Muscle layer of duodenum (tissue), 2 donors: ENCODE measurements around the gene DCT.

Experiments used
- H3K27ac ChIP-seq: one replicate; pipeline ENCODE4 v1.7.0; 2013; ENCODE audit warnings: mild to moderate bottlenecking, low read length
- H3K27me3 ChIP-seq: one replicate; pipeline ENCODE4 v1.7.0; 2013; ENCODE audit warnings: low read depth, mild to moderate bottlenecking, control low read depth, low read length
- H3K36me3 ChIP-seq, 2 donors: one replicate each; pipeline ENCODE4 v1.7.0; 2013; ENCODE audit warnings: low read length in 2 of 2, control low read depth in 1 of 2, mild to moderate bottlenecking in 1 of 2; ENCODE audit not compliant: insufficient read depth in 2 of 2, control insufficient read depth in 1 of 2
- H3K4me1 ChIP-seq, 2 donors: one replicate each; pipeline ENCODE4 v1.7.0; 2013; ENCODE audit warnings: low read length in 2 of 2, mild to moderate bottlenecking in 2 of 2, control low read depth in 1 of 2, moderate library complexity in 1 of 2; ENCODE audit not compliant: insufficient read depth in 2 of 2, control insufficient read depth in 1 of 2
- H3K4me3 ChIP-seq, 2 donors: one replicate each; pipeline ENCODE4 v1.7.0; 2013; ENCODE audit warnings: low read length in 2 of 2, low read depth in 1 of 2, mild to moderate bottlenecking in 1 of 2
- H3K9me3 ChIP-seq, 2 donors: one replicate each; pipeline ENCODE4 v1.7.0; 2013; ENCODE audit warnings: low read length in 2 of 2, control low read depth in 1 of 2, mild to moderate bottlenecking in 1 of 2; ENCODE audit not compliant: control insufficient read depth in 1 of 2
- donor health status: healthy.

Gene DCT

GRCh38 chr13:94454906-94455305 is 24.6 kb downstream of the DCT start:
- H3K4me3 ChIP-seq = no peak overlapping the region
- H3K27ac ChIP-seq = no peak overlapping the region
- no peaks in the 10 kb centered on the region for H3K27me3 ChIP-seq
- H3K4me1 ChIP-seq = no peaks in the 10 kb centered on the region
- H3K9me3 ChIP-seq = no peaks in the 10 kb centered on the region
- no peaks in the 10 kb centered on the region for H3K36me3 ChIP-seq

- no peaks in the 10 kb centered on the region for H3K4me1 ChIP-seq
- H3K9me3 ChIP-seq = no peaks in the 10 kb centered on the region
- H3K27me3 ChIP-seq = no peaks in the 10 kb centered on the region
- H3K4me3 ChIP-seq = no peak overlapping the region
- no peak overlapping the region for H3K27ac ChIP-seq
- no peaks in the 10 kb centered on the region for H3K36me3 ChIP-seq
Measured at GRCh38 chr13:94454334-94454733, 25.1 kb downstream of the DCT start.

DNA sequence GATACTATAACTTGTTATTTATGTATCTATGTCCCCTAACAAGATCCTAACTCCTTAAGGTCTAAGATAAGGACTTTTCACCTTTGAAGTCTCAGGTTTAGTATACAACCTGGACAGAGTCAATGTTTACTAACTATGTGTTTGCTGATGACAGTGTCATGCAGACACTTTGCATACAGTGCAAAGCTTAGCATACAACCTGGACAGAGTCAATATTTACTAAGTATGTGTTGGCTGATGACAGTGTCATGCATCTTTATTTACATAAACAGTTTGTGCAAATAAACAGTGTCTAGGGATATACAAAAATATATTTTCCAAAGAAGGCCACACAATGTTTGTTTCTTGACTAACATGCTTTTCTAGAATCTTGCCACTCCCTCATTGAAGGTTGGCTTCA is 34.7 kb downstream of the DCT start:
- no peaks in the 10 kb centered on the region for H3K36me3 ChIP-seq
- H3K9me3 ChIP-seq = peaks cover 0 to 2% of the 10 kb centered on the region in 2 donors
- no peaks in the 10 kb centered on the region for H3K4me1 ChIP-seq
- no peak overlapping the region for H3K4me3 ChIP-seq
- H3K27ac ChIP-seq = no peak overlapping the region
- H3K27me3 ChIP-seq = no peaks in the 10 kb centered on the region

DNA sequence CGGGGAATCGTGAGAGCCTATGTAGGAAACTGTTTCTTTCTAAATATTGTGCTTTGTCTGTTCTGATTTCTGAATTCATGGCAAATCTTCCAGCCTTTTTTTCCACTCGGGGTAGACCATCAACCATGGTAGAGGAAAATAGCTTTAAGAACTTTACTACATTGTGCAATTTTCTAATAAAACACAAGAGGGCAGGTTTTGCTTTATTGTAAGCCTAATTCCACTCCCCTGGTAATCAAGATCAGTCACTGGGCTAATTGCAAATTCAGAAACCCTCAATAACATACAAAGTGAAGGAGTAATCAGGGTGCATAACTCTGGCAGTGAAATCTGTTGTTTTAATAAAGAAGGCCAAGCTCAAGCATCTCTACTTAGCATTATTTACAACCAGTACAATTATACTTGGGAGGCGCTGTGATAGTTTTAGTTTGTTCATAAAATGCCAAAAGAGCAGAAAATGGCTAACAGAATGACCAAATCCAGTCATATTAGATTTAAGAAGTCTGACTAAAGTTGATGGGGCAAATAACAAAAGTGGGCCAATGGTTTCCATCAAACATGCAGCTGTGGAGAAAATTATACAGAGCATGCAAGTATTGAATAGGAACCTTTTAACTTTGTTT is 43.8 kb downstream of the DCT start:
- no peaks in the 10 kb centered on the region for H3K9me3 ChIP-seq
- no peaks in the 10 kb centered on the region for H3K27me3 ChIP-seq
- no peak overlapping the region for H3K27ac ChIP-seq
- H3K36me3 ChIP-seq = no peaks in the 10 kb centered on the region
- no peak overlapping the region for H3K4me3 ChIP-seq
- H3K4me1 ChIP-seq = no peaks in the 10 kb centered on the region

DNA sequence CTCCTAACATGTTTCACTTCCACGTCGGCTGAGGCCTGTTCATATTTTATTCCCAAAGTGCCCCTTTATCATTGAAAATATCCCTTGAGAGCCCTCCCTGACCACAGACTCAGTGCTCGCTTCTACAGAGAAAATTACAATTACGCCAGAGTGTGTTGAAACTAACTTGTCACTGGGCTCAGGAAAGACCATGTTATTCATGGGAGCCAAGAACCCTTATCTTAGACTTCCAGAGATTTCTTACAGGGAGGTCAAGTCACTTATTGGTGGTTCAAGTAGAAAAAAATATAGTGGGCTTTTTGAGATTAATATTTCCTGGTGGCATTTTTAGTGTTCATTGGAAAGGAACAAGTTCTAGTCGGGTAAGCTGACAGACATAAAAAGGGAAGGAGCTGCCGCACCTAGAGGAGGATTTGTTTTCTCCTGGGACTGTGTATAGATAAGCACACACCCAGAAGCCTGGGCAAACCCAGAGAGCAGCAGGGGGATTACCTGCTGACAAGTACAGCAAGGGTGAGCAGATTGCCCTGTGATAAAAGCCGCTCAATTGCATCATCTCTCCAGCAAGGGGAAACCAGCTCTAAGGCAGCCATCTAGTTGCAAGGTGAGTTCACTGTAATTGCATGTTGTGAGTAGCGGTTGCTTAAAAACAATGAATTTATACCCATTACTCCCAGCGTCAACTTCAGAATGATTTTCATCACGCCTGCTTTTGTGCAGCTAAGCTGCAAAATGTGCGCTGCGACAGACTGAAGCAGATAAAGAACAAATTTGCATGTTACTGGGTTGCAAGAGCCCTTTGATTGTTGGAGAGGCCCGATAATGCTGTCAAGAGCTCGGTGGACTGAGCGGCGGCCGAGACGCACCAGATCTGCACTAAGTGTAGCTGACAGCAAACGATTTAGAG is 46.2 kb downstream of the DCT start:
- Histone ChIP-seq H3K27me3 (no peaks in the 10 kb centered on the region), H3K9me3 (no peaks in the 10 kb centered on the region), H3K27ac (no peak overlapping the region), H3K4me1 (no peaks in the 10 kb centered on the region), H3K36me3 (no peaks in the 10 kb centered on the region), H3K4me3 (no peak overlapping the region)

- H3K36me3 ChIP-seq = no peaks in the 10 kb centered on the region
- H3K9me3 ChIP-seq = no peaks in the 10 kb centered on the region
- H3K27me3 ChIP-seq = no peaks in the 10 kb centered on the region
- no peak overlapping the region for H3K27ac ChIP-seq
- no peak overlapping the region for H3K4me3 ChIP-seq
- H3K4me1 ChIP-seq = no peaks in the 10 kb centered on the region
Measured at GRCh38 chr13:94431987-94432386, 47.5 kb downstream of the DCT start.

GRCh38 chr13:94431574-94431973 is 47.9 kb downstream of the DCT start:
- H3K4me3 ChIP-seq = no peak overlapping the region
- no peak overlapping the region for H3K27ac ChIP-seq
- no peaks in the 10 kb centered on the region for H3K9me3 ChIP-seq
- no peaks in the 10 kb centered on the region for H3K4me1 ChIP-seq
- H3K27me3 ChIP-seq = no peaks in the 10 kb centered on the region
- no peaks in the 10 kb centered on the region for H3K36me3 ChIP-seq

GRCh38 chr13:94427313-94427953 is 52.0 kb downstream of the DCT start:
- no peak overlapping the region for H3K27ac ChIP-seq
- no peak overlapping the region for H3K4me3 ChIP-seq
- H3K27me3 ChIP-seq = no peaks in the 10 kb centered on the region
- H3K9me3 ChIP-seq = no peaks in the 10 kb centered on the region
- H3K4me1 ChIP-seq = no peaks in the 10 kb centered on the region
- no peaks in the 10 kb centered on the region for H3K36me3 ChIP-seq

DNA sequence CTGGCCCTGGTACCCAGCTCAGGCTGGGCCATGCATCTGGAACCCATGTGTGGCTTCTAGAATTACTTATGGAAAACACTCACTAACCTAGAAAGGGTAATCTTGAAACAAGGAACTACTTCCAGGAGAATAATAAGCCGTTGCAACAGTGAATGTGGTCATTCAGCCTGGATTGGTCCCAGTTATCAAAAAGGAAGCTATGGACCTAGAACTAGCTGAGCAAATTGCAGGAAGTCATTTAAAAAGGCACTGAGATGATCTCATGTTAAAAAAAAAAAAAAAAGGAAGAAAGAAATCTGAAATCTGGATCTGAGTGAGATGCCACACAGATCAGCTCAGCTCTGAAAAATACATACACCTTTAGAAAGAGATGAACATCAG is 59.6 kb downstream of the DCT start:
- Histone ChIP-seq H3K27me3 (no peaks in the 10 kb centered on the region), H3K9me3 (peaks cover 4 to 6% of the 10 kb centered on the region in 2 donors), H3K4me1 (peaks cover 0 to 2% of the 10 kb centered on the region in 2 donors), H3K36me3 (no peaks in the 10 kb centered on the region), H3K27ac (no peak overlapping the region), H3K4me3 (no peak overlapping the region)

DNA sequence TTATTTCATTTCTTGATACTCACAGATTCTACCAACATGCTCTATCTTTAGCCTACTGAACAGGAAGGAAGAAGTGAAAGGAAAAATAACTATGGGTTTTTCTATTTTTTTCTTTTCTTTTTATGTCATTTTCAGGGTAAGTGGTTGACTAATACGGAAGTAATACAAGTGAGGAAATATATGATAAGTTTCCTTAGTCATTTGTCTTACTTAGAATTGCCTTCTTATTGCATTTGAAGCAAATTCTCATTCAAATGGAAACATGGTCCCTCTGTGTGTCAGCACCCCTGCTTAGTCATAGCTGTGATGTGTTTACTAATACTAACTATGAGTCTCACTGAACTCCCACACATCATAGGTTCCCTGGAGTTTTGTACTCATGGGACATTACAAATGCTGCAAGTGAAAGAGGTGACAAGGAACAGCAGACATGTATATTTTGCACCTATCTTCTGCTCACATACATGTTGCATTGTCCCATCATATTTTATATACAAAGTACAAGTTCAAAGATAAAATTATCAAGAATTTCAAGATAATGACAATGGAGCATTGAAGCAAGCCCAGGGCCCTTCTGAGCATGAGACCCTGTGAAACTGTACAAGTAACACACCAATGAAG is 60.1 kb downstream of the DCT start:
- H3K36me3 ChIP-seq = no peaks in the 10 kb centered on the region
- H3K27me3 ChIP-seq = no peaks in the 10 kb centered on the region

DNA sequence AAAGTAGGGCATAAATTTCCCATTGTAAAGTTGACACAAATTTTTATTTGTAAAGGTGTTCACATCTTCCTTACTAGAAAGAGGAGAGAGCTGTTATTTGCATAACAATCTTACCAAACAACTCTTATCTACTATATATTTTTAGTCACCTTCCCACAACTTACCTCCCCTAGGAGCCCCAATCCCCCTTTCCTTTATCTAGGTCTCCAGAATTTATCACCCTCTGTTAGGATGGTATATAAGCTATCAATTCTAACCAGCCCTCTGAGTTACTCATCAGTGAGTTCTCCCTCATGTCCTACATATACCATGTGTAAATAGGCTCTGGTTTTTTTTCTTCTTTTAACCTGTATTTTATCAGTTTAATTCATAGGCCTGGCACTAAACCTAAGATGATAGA is 62.2 kb downstream of the DCT start:
- Histone ChIP-seq H3K9me3 (peaks cover 4 to 6% of the 10 kb centered on the region in 2 donors), H3K4me3 (no peak overlapping the region), H3K36me3 (no peaks in the 10 kb centered on the region), H3K27me3 (no peaks in the 10 kb centered on the region), H3K27ac (no peak overlapping the region), H3K4me1 (peaks cover 0 to 3% of the 10 kb centered on the region in 2 donors)

More for the DNA sequence above, 60.1 kb downstream of the DCT start:
- Histone ChIP-seq H3K9me3 (peaks cover 4 to 6% of the 10 kb centered on the region in 2 donors), H3K4me3 (no peak overlapping the region), H3K27ac (no peak overlapping the region), H3K4me1 (peaks cover 0 to 3% of the 10 kb centered on the region in 2 donors)
